HK-2 (cell line): Measurements from ENCODE around the gene ATRN.
"Not testable (repeated sequence)": the region's sequence is repeated elsewhere in the genome, so short reads cannot be mapped to it uniquely, and the experiment has no call there.

Experiments used
- DNase-seq: peaks from one replicate; pipeline ENCODE4 v3.0.0-alpha.2; 2018; ENCODE audit not compliant: unreplicated experiment

The ATRN gene

GRCh38 chr20:3470627-3471396 lies at the start of gene ATRN:
TSS of gene ATRN (plus strand) at chr20:3471018. CDS start at chr20:3471108, 90 bp downstream.
- DNase-seq: peak; percentile 92

- no peak for DNase-seq
Observed at GRCh38 chr20:3421985-3422384, 48.8 kb upstream of the ATRN start.

GRCh38 chr20:3423126-3423525 lies 47.7 kb upstream of the ATRN start:
- no peak for DNase-seq

DNA sequence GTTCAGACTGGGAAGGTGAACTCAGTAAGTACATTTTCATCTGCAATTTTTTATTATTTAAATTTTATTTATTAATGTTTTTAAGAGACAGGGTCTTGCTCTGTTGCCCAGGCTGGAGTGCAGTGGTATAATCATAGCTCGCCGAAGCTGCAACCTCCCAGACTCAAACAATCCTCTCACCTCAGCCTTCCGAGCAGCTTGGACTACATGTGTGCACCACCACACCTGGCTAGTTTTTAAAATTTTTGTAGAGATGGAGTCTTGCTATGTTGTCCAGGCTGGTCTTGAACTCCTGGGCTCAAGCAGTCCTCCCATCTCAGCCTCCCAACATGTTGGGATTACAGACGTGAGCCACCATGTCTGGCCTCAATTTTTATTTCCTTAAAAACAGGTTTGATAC lies 44.1 kb upstream of the ATRN start:
- DNase-seq: not testable (repeated sequence)

DNA sequence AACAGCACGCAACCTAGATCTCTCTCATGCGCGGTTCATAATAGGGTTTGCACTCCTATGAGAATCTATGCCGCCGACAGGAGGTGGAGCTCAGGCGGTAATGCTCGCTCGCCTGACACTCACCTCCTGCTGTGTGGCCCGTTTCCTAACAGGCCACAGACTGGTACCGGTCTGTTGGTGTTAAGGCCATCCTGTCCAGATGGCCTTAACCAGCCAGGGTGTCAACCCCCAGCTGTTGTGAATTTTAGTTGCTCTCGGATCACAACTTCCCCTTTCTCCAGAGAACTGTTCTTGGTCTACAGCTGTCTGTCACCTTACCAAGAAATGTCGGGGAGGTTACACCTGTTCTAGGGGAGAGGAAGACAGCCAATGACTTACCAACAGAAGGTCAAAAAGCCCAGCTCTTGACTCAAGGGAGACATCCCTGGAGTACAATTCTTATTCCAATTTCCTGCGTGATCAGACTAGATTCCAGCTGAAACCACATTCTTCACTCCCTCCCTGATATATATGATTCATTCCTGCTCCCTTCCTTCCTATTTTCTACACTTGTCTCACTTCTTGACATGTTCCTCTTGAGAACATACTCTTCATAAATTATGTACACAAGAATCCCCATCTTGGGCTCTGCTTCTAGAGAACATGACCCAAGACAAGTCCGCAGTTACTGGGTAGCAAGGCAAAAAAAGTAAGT lies 40.3 kb upstream of the ATRN start:
- no peak for DNase-seq

GRCh38 chr20:3431109-3431508 lies 39.7 kb upstream of the ATRN start:
- no peak for DNase-seq

- no peak for DNase-seq
Observed at GRCh38 chr20:3432844-3433243, 38.0 kb upstream of the ATRN start.

DNA sequence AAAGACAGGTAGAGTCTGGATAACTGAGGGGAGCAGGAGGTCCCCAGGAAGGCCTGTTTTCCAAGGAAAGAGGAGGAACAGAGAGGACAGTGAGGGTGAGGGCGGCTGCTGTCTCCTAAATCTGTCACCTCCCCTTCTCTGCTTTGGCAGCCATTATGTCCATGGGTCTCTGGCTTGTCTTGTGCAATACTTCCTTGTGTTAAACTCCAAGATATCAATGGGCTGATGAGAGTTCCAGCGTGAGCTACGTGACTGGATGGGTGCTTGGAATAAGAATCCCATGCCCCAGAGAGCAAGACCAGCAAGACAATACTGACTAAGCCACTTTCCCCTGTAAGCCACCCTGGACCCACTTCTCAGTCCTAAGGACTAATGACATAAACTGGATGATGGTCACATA lies 37.1 kb upstream of the ATRN start:
- no peak for DNase-seq

- DNase-seq: no peak
Observed at GRCh38 chr20:3434232-3434631, 36.6 kb upstream of the ATRN start.

DNA sequence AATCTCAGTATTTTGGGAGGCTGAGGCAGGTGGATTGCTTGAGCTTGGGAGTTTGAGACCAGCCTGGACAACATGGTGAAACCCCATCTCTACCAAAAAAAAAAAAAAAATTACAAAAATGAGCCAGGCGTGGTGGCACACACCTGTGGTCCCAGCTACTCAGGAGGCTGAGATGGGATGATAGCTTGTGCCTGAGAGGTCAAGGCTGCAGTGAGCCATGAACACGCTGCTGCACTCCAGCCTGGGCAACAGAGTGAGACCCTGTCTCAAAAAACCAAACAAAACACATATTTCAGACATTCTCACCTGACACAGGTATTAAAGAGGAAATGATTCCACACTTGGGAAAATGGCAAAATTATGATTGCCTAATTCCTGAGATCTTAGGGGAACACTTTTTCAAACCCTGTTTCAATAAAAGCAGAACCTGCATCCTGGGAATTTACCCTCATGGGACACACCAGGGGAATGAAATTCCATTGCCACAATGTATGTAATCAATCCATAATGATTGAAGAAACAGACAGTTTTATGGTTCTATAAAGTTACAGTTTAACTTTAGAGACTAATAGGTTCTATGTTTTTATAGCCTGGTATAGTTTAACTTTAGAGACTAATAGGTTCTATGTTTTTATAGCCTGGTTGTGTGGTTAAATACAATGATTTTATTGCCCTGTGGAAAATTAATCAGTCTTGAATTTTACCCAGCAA lies 33.8 kb upstream of the ATRN start:
- DNase-seq: no peak

DNA sequence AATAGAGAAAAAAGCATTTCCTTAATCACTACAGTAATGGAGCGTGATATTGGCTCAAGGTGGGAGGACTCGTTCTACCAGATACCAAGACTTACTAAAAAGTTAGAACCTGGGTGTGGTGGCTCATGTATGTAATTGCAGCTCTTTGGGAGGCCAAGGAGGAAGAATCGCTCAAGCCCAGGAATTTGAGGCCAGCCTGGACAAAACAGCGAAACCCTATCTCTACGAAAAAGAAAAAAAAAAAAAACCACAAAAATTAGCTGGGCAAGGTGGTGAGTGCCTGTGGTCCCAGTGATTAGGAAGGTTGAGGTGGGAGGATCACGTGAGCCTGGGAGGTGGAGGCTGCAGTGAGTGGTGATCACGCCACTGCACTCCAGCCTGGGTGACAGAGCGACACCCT lies 24.0 kb upstream of the ATRN start:
- no peak for DNase-seq

- no peak for DNase-seq
Observed at GRCh38 chr20:3447321-3447720, 23.5 kb upstream of the ATRN start.

DNA sequence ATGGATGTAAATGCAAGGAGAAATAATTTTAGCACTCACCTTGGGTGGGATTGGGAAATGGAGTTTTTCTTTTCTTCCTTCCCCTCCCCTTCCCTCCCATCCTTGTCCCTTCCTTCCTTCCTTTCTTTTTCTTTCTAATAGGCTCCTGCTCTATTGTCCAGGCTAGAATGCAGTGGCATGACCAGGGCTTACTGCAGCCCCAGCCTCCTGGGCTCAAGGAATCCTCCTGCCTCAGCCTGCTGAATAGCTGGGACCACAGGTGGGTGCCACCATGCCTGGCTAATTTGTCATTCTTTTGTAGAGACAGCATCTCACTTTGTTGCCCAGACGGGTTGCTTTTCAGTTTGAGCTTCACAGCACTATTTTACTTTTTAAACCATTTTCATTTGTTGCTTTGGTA lies 21.5 kb upstream of the ATRN start:
- no peak for DNase-seq

DNA sequence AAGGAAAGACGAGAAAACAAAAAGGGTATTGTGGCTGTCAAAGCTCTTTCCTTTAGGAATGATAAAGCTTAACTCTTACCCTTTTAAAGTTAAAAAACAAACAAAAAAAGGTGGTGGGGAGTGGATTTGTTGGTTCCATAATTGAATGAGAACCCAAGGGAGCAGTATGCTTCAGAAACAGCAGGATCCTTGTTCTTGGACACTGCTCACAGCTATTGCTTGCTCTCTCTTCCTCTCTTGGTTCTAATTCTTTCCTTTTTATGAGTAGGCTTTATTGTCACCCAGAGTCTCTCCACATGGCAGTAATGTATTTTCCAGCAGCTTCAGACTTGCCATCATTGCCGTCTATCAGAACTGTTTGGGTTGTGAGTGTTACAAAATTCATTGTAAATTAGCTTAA lies 18.7 kb upstream of the ATRN start:
- DNase-seq: no peak

- DNase-seq: no peak
Observed at GRCh38 chr20:3452690-3453089, 18.1 kb upstream of the ATRN start.

DNA sequence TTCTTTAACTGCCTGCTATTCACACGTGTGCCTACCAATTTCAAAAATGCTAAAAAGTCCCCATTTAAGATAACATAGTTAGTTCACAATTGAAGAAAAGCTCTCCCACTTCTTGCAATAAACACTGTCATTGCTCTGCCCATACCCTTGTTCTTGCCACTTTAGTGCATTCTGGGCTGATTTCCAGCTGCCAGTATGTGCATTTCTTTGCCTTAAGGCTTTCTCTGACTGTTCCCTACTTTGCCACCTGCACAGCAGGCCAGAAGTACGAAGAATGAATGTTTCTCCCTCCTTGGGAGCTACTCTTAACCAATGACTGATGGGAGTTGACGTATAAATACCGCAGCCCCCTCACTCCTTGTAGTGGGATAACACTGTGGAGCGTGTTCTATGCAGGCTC lies 16.0 kb upstream of the ATRN start:
- no peak for DNase-seq

DNA sequence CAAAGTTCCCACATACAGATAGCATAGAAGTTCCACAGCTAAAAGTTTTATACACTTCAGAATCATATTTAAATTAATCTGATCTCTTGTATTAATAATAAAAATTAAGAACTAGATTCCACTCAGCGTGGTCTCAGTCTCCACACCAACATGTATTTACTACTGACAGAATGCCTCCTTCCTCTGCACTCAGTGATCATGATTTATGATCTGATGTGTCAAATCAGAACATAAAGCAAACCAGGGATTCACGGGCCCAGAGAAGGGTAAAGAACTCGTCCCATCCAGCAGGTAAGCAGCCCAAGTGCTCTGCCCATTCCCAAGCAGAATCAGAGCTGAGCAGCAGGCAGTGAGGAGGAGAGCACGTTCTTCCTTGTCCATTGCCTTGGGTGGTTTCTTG lies 14.2 kb upstream of the ATRN start:
- DNase-seq: no peak

DNA sequence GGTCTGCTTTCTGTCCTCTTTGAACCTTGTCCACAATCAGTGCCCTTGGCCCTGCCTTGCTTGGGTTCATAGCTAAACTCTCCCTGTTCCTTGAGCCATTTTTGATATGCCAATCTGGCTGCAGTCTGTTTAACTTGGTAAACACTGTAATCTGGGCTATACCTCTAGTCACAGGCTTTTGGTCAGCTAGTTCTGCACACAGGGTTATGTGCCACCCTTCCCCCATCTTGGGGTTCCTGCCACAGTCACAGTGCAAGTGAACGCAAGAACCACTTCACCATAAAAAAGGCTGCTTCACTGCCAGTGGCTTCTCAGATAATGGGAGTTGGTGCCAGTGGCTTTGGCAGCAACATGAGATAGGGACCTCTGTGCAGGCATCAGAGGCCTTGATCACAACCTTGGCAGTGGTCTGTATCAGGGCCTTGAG lies 10.9 kb upstream of the ATRN start:
- no peak for DNase-seq

- no peak for DNase-seq
Observed at GRCh38 chr20:3461211-3461771, 9.5 kb upstream of the ATRN start.

DNA sequence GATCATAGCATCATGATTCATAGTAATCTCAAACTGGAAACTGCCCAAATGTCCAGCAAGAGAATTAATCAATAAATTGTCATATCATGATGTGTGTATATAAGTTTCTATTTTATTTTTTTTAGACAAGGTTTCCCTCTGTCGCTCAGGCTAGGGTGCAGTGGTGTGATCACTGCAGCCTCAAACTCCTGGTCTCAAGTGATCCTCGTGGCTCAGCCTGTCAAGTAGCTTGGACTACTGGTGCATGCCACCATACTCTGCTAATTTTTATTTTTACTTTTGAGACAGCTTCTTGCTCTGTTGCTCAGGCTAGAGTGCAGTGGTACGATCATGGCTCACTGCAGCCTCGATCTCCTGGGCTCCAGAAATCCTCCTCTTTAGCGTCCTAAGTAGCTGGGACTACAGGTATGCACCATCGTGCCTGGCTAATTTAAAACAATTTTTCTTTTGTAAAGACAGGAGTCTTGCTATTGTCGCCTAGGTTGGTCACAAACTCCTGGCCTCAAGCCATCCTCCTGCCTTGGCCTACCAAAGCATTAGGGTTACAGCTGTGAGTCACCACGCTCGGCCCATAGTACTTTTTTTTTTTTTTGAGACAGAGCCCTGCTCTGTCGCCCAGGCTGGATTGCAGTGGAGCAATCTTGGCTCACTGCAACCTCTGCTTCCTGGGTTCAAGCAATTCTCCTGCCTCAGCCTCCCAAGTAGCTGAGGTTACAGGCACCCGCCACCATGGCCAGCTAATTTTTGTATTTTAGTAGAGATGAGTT lies 8.7 kb upstream of the ATRN start:
- peak; percentile 6 for DNase-seq

- DNase-seq: no peak
Observed at GRCh38 chr20:3464166-3464565, 6.7 kb upstream of the ATRN start.

- no peak for DNase-seq
Observed at GRCh38 chr20:3465301-3465700, 5.5 kb upstream of the ATRN start.
